ENCODE measurements around the gene EML4. TPM values are rescaled to one million over a fixed set of nuclear protein-coding genes. Genes with fewer than 3 reads are reported as not detected.
"Not testable (repeated sequence)": the region's sequence is repeated elsewhere in the genome, so short reads cannot be mapped to it uniquely, and the experiment has no call there.

The EML4 gene
- total RNA-seq = 35.2 and 41.1 TPM in 2 replicates
- long read RNA-seq, full-length matches to known transcripts = 1 of 25 reads
- long read RNA-seq, partial matches to known transcripts = 23 of 25 reads
- long read RNA-seq, other reads (novel, unspliced or antisense) = 1 of 25 reads

GRCh38 chr2:42169100-42169873 lies at the start of gene EML4:
EML4 (plus strand) TSS chr2:42169353; CDS start chr2:42169612, 259 bp downstream.
- Mint-ChIP-seq H3K9me3 (ENCODE audit: unreplicated experiment) (no peaks in the 10 kb centered on the region), H3K27me3 (ENCODE audit: unreplicated experiment) (peaks cover 6% of the 10 kb centered on the region), H3K27ac (ENCODE audit: unreplicated experiment) (peak within 1 kb of the TSS; percentile 61), H3K4me1 (ENCODE audit: unreplicated experiment) (peaks cover 14% of the 10 kb centered on the region), H3K36me3 (ENCODE audit: unreplicated experiment) (no peaks in the 10 kb centered on the region), H3K4me3 (ENCODE audit: unreplicated experiment) (no peak within 1 kb of the TSS)
- TF ChIP-seq CTCF (IDR thresholded peaks at IDR 0.05) = no peak
- peak; percentile 98 for DNase-seq (ENCODE audit: extremely low spot score, unreplicated experiment)

DNA sequence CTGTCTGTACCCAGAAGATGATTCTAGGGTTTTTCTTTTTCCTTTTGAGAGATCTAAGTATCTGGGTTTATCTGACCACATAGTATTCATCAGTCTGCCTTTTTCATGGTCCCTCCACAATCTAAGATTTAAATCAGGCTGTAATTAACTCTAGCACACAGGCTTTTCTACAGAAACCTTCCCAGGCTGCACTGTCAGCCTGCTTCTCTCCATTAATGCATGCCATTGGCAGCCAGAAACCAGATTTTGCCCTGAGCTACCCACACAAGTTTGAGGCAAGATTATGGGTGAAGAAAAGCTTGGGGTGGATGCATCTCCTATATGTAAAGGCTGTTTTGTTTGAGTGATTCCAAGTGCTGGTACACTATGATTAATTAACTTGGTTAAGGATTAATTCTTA lies 45.7 kb upstream of the EML4 start:
- Mint-ChIP-seq H3K27me3 (ENCODE audit: unreplicated experiment) (no peaks in the 10 kb centered on the region), H3K9me3 (ENCODE audit: unreplicated experiment) (no peaks in the 10 kb centered on the region), H3K4me1 (ENCODE audit: unreplicated experiment) (peaks cover 30% of the 10 kb centered on the region), H3K27ac (ENCODE audit: unreplicated experiment) (no peak overlapping the region), H3K36me3 (ENCODE audit: unreplicated experiment) (no peaks in the 10 kb centered on the region), H3K4me3 (ENCODE audit: unreplicated experiment) (no peak overlapping the region)
- DNase-seq (ENCODE audit: extremely low spot score, unreplicated experiment) = peak; percentile 21
- no peak for TF ChIP-seq CTCF (IDR thresholded peaks at IDR 0.05)

GRCh38 chr2:42124011-42124785 lies 45.0 kb upstream of the EML4 start:
- Mint-ChIP-seq H3K9me3 (ENCODE audit: unreplicated experiment) (no peaks in the 10 kb centered on the region), H3K27me3 (ENCODE audit: unreplicated experiment) (no peaks in the 10 kb centered on the region), H3K36me3 (ENCODE audit: unreplicated experiment) (no peaks in the 10 kb centered on the region), H3K4me3 (ENCODE audit: unreplicated experiment) (no peak overlapping the region), H3K4me1 (ENCODE audit: unreplicated experiment) (peaks cover 31% of the 10 kb centered on the region), H3K27ac (ENCODE audit: unreplicated experiment) (peak overlapping the region; percentile 19)
- no peak for DNase-seq (ENCODE audit: extremely low spot score, unreplicated experiment)
- no peak for TF ChIP-seq CTCF (IDR thresholded peaks at IDR 0.05)

DNA sequence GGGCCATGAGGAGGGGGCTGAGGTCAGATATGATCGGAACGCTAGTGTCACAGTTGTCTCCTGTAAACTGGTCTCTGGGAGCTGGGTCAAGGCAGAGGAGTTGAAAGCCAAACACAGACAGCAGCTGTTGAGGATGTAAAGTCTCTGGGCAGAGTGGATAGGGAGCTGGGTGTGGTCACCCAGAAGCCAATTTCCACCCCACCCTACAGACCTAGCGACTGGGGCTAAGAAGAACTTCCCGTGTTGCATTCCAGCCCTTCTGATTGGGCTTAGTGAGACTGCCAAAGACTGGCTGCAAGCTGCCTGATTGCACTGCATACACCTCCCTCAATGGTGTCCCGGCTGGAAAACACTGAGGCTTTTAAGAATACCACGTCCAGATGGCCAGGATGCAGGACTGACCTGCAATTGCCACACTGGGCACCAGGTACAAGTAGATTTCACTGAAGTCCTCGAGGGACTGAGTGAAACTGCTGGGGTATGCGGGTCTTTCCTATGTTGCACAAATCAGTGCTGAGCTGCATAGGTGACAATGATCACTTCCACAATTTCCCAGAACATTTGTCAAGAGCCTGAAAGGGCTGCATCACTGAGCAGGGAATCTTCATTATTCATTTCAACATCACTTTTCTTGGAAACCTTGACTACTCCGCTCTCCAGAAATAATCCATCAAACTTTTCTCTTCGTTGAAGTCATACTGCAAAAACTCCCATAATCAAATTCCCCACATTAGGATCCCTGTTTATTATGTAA lies 43.1 kb upstream of the EML4 start:
- Mint-ChIP-seq H3K4me1 (ENCODE audit: unreplicated experiment) (peaks cover 37% of the 10 kb centered on the region), H3K4me3 (ENCODE audit: unreplicated experiment) (no peak overlapping the region), H3K36me3 (ENCODE audit: unreplicated experiment) (no peaks in the 10 kb centered on the region), H3K9me3 (ENCODE audit: unreplicated experiment) (no peaks in the 10 kb centered on the region), H3K27me3 (ENCODE audit: unreplicated experiment) (no peaks in the 10 kb centered on the region), H3K27ac (ENCODE audit: unreplicated experiment) (no peak overlapping the region)
- TF ChIP-seq CTCF (IDR thresholded peaks at IDR 0.05) = no peak
- DNase-seq (ENCODE audit: extremely low spot score, unreplicated experiment) = peak; percentile 42

DNA sequence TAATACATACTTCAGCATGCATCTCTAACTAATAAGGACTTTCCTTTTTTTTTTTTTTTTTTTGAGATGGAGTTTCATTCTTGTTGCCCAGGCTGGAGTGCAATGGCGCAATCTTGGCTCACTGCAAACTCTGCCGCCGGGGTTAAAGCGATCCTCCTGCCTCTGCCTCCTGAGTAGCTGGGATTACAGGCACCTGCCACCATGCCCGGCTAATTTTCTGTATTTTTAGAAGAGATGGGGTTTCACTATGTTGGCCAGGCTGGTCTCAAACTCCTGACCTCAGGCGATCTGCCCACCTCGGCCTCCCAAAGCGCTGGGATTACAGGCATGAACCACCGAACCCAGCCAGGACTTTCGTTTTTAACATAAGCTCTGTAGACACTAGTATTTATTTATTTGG lies 42.3 kb upstream of the EML4 start:
- peaks cover 42% of the 10 kb centered on the region for H3K4me1 Mint-ChIP-seq (ENCODE audit: unreplicated experiment)
- not testable (repeated sequence) for H3K9me3 Mint-ChIP-seq (ENCODE audit: unreplicated experiment); H3K36me3 Mint-ChIP-seq (ENCODE audit: unreplicated experiment); H3K27ac Mint-ChIP-seq (ENCODE audit: unreplicated experiment); H3K4me3 Mint-ChIP-seq (ENCODE audit: unreplicated experiment); H3K27me3 Mint-ChIP-seq (ENCODE audit: unreplicated experiment)
- peak; percentile 32 for DNase-seq (ENCODE audit: extremely low spot score, unreplicated experiment)
